ENCODE data around the gene UBE2E2. TPM values are rescaled to one million over a fixed set of nuclear protein-coding genes. Genes with fewer than 3 reads are reported as not detected.

UBE2E2 gene
- polyA plus RNA-seq, 1 donor from 2014 or later, result 19.8 TPM

DNA sequence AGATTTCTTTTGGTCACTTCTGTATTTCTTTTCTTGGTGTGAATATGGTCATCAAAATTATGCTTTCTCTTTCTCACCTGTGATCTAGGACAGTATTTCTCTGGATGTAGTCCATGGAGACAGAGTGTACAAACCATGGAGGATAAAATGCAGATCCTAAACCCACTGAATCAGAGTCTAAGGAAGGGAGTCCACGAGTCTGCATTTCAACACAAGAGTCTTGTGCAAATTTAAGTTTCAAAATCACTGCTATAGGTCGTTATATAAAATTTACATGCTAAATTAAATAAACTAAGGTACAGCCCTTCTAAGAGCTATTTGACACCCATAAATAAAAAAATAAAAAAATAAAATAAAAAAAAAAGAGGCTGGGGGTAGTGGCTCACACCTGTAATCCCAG, 17.3 kb upstream of the UBE2E2 start:
- TF ChIP-seq SMC3 (conservative IDR thresholded peaks at IDR 0.05; ENCODE audit: poor library complexity) (no peak), EP300 (conservative IDR thresholded peaks at IDR 0.05; ENCODE audit: poor library complexity, severe bottlenecking) (no peak), POLR2AphosphoS5 (IDR thresholded peaks at IDR 0.05) (no peak), RAD21 (conservative IDR thresholded peaks at IDR 0.05) (no peak), EZH2 (IDR thresholded peaks at IDR 0.05; ENCODE audit: borderline replicate concordance, insufficient read depth, low read length, poor library complexity, severe bottlenecking) (no peak), TAF1 (IDR thresholded peaks at IDR 0.05; ENCODE audit: low read depth) (no peak), MXI1 (conservative IDR thresholded peaks at IDR 0.05; ENCODE audit: poor library complexity, severe bottlenecking) (no peak)
- TF ChIP-seq, protein P1, sequence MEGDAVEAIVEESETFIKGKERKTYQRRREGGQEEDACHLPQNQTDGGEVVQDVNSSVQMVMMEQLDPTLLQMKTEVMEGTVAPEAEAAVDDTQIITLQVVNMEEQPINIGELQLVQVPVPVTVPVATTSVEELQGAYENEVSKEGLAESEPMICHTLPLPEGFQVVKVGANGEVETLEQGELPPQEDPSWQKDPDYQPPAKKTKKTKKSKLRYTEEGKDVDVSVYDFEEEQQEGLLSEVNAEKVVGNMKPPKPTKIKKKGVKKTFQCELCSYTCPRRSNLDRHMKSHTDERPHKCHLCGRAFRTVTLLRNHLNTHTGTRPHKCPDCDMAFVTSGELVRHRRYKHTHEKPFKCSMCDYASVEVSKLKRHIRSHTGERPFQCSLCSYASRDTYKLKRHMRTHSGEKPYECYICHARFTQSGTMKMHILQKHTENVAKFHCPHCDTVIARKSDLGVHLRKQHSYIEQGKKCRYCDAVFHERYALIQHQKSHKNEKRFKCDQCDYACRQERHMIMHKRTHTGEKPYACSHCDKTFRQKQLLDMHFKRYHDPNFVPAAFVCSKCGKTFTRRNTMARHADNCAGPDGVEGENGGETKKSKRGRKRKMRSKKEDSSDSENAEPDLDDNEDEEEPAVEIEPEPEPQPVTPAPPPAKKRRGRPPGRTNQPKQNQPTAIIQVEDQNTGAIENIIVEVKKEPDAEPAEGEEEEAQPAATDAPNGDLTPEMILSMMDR (IDR thresholded peaks at IDR 0.05; ENCODE audit: poor library complexity, severe bottlenecking), result no peak
- TF ChIP-seq, protein P2, sequence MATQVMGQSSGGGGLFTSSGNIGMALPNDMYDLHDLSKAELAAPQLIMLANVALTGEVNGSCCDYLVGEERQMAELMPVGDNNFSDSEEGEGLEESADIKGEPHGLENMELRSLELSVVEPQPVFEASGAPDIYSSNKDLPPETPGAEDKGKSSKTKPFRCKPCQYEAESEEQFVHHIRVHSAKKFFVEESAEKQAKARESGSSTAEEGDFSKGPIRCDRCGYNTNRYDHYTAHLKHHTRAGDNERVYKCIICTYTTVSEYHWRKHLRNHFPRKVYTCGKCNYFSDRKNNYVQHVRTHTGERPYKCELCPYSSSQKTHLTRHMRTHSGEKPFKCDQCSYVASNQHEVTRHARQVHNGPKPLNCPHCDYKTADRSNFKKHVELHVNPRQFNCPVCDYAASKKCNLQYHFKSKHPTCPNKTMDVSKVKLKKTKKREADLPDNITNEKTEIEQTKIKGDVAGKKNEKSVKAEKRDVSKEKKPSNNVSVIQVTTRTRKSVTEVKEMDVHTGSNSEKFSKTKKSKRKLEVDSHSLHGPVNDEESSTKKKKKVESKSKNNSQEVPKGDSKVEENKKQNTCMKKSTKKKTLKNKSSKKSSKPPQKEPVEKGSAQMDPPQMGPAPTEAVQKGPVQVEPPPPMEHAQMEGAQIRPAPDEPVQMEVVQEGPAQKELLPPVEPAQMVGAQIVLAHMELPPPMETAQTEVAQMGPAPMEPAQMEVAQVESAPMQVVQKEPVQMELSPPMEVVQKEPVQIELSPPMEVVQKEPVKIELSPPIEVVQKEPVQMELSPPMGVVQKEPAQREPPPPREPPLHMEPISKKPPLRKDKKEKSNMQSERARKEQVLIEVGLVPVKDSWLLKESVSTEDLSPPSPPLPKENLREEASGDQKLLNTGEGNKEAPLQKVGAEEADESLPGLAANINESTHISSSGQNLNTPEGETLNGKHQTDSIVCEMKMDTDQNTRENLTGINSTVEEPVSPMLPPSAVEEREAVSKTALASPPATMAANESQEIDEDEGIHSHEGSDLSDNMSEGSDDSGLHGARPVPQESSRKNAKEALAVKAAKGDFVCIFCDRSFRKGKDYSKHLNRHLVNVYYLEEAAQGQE (IDR thresholded peaks at IDR 0.05; ENCODE audit: borderline replicate concordance), result no peak
- H3K9me2 ChIP-seq (ENCODE audit: insufficient read depth, low read length), result no peaks in the 10 kb centered on the region
- no peaks in the 10 kb centered on the region for H3K36me3 ChIP-seq (ENCODE audit: insufficient read depth, low read length)
- no peak overlapping the region for H3K4me2 ChIP-seq (ENCODE audit: low read length)
- no peaks in the 10 kb centered on the region for H3F3A ChIP-seq (ENCODE audit: insufficient read depth, low read length, poor library complexity, severe bottlenecking)
- H4K20me1 ChIP-seq (ENCODE audit: insufficient read depth), result no peaks in the 10 kb centered on the region
- no peak overlapping the region for H3K9ac ChIP-seq (ENCODE audit: low read length)
- H3K27me3 ChIP-seq (ENCODE audit: insufficient read depth, low read depth, low read length), result no peaks in the 10 kb centered on the region
- no peaks in the 10 kb centered on the region for H3K79me2 ChIP-seq (replicated peaks; ENCODE audit: insufficient read depth, low read length)
- no peaks in the 10 kb centered on the region for H3K9me3 ChIP-seq (ENCODE audit: low read length)
- H3K4me3 ChIP-seq (ENCODE audit: low read length), result no peak overlapping the region
- H3K27ac ChIP-seq (ENCODE audit: low read length), result no peak overlapping the region
- no peak overlapping the region for H2AFZ ChIP-seq (ENCODE audit: low read depth, low read length)

DNA sequence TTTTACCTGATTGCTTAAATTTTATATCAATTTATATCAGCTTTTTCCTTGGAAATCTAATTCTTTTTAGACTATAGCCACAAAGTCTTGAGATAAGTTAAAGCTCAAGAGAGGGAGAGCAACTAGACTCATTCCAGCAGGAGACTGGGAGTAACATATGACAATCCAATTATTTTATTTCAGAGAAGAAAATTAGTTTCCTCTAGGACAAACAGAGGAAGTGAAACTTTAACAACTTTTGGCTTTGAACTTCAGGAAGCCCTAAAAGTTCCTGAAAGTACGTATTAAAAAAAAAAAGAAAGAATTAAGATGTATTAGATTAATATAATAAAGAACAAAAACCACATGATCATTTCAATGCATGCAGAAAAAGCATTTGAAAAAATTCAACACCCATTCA, 13.9 kb upstream of the UBE2E2 start:
- H3F3A ChIP-seq (ENCODE audit: insufficient read depth, low read length, poor library complexity, severe bottlenecking), result no peaks in the 10 kb centered on the region
- H3K9ac ChIP-seq (ENCODE audit: low read length), result no peak overlapping the region
- H3K27me3 ChIP-seq (ENCODE audit: insufficient read depth, low read depth, low read length), result no peaks in the 10 kb centered on the region
- H2AFZ ChIP-seq (ENCODE audit: low read depth, low read length), result no peak overlapping the region
- no peak overlapping the region for H3K4me3 ChIP-seq (ENCODE audit: low read length)
- TF ChIP-seq TAF1 (IDR thresholded peaks at IDR 0.05; ENCODE audit: low read depth) (no peak), EZH2 (IDR thresholded peaks at IDR 0.05; ENCODE audit: borderline replicate concordance, insufficient read depth, low read length, poor library complexity, severe bottlenecking) (no peak), MXI1 (conservative IDR thresholded peaks at IDR 0.05; ENCODE audit: poor library complexity, severe bottlenecking) (no peak), EP300 (conservative IDR thresholded peaks at IDR 0.05; ENCODE audit: poor library complexity, severe bottlenecking) (no peak), POLR2AphosphoS5 (IDR thresholded peaks at IDR 0.05) (no peak), RAD21 (conservative IDR thresholded peaks at IDR 0.05) (no peak), SMC3 (conservative IDR thresholded peaks at IDR 0.05; ENCODE audit: poor library complexity) (no peak)
- TF ChIP-seq, protein P1 (IDR thresholded peaks at IDR 0.05; ENCODE audit: poor library complexity, severe bottlenecking), result no peak
- TF ChIP-seq, protein P2 (IDR thresholded peaks at IDR 0.05; ENCODE audit: borderline replicate concordance), result no peak
- H3K9me3 ChIP-seq (ENCODE audit: low read length), result no peaks in the 10 kb centered on the region
- no peaks in the 10 kb centered on the region for H3K9me2 ChIP-seq (ENCODE audit: insufficient read depth, low read length)
- no peaks in the 10 kb centered on the region for H3K79me2 ChIP-seq (replicated peaks; ENCODE audit: insufficient read depth, low read length)
- H3K36me3 ChIP-seq (ENCODE audit: insufficient read depth, low read length), result no peaks in the 10 kb centered on the region
- no peak overlapping the region for H3K4me2 ChIP-seq (ENCODE audit: low read length)
- no peaks in the 10 kb centered on the region for H4K20me1 ChIP-seq (ENCODE audit: insufficient read depth)
- H3K27ac ChIP-seq (ENCODE audit: low read length), result no peak overlapping the region
